Mesendoderm (in vitro differentiated cells): Measurements from ENCODE around the gene KCNC4.

Experiments
- DNase-seq: peaks from one replicate; pipeline ENCODE4 v3.0.0; 2013
- H2AK5ac ChIP-seq: 2 replicates; pipeline ENCODE4 v1.6.1; 2013; ENCODE audit warnings: low read length, inconsistent platforms
- H2BK120ac ChIP-seq: 2 replicates; pipeline ENCODE4 v1.6.1; 2013; ENCODE audit warnings: low read depth, mild to moderate bottlenecking, low read length, moderate library complexity, mixed read lengths
- H2BK15ac ChIP-seq: replicated peaks from 2 replicates; pipeline ENCODE4 v1.6.1; 2013; ENCODE audit warnings: low read depth, mild to moderate bottlenecking, moderate library complexity
- H2BK5ac ChIP-seq: 2 replicates; pipeline ENCODE4 v1.6.1; 2013; ENCODE audit warnings: low read length, inconsistent platforms
- H3K18ac ChIP-seq: 2 replicates; pipeline ENCODE4 v1.6.1; 2013; ENCODE audit warnings: mild to moderate bottlenecking, low read length, mixed read lengths
- H3K23ac ChIP-seq: one replicate; pipeline ENCODE4 v1.6.1; 2013; ENCODE audit warnings: low read length
- H3K27ac ChIP-seq: 2 replicates; pipeline ENCODE4 v1.5.1; 2013; ENCODE audit warnings: low read depth, mild to moderate bottlenecking, inconsistent platforms, low read length, moderate library complexity
- H3K27me3 ChIP-seq: 2 replicates; pipeline ENCODE4 v1.6.1; 2013; ENCODE audit warnings: low read length, control low read depth, mild to moderate bottlenecking, inconsistent platforms; ENCODE audit not compliant: insufficient read depth, poor library complexity
- H3K36me3 ChIP-seq: 2 replicates; pipeline ENCODE4 v1.6.1; 2013; ENCODE audit warnings: low read length, inconsistent platforms; ENCODE audit not compliant: control insufficient read depth, insufficient read depth
- H3K4ac ChIP-seq: one replicate; pipeline ENCODE4 v1.6.1; 2013; ENCODE audit warnings: low read depth, mild to moderate bottlenecking, low read length, moderate library complexity
- H3K4me1 ChIP-seq: 2 replicates; pipeline ENCODE4 v1.6.1; 2013; ENCODE audit warnings: low read depth, low read length, inconsistent platforms; ENCODE audit not compliant: control insufficient read depth
- H3K4me2 ChIP-seq: 2 replicates; pipeline ENCODE4 v1.6.1; 2013; ENCODE audit warnings: low read length
- H3K4me3 ChIP-seq: 2 replicates; pipeline ENCODE4 v1.5.1; 2013; ENCODE audit warnings: mild to moderate bottlenecking, low read length
- H3K56ac ChIP-seq: one replicate; pipeline ENCODE4 v1.6.1; 2013; ENCODE audit warnings: low read length
- H3K79me1 ChIP-seq: 2 replicates; pipeline ENCODE4 v1.6.1; 2013; ENCODE audit warnings: low read length, inconsistent platforms
- H3K79me2 ChIP-seq: 2 replicates; pipeline ENCODE4 v1.6.1; 2013; ENCODE audit warnings: mild to moderate bottlenecking, low read length; ENCODE audit not compliant: control insufficient read depth, insufficient read depth
- H3K9ac ChIP-seq: 2 replicates; pipeline ENCODE4 v1.6.1; 2013; ENCODE audit warnings: low read length, inconsistent platforms
- H4K5ac ChIP-seq: one replicate; pipeline ENCODE4 v1.6.1; 2013; ENCODE audit warnings: low read length
- H4K8ac ChIP-seq: one replicate; pipeline ENCODE4 v1.6.1; 2013; ENCODE audit warnings: low read depth, mild to moderate bottlenecking, control low read depth, low read length, moderate library complexity
- WGBS: extraction: QIAGEN DNeasy Blood & Tissue Kit; methylation state at CpG from one replicate; pipeline ENCODE4 v1.1.7; 2013; ENCODE audit warnings: low lambda C conversion rate, missing lambda C conversion rate; ENCODE audit not compliant: insufficient coverage; ENCODE audit errors: extremely low coverage; 5-methylcytosine and 5-hydroxymethylcytosine counted together

Gene KCNC4

DNA sequence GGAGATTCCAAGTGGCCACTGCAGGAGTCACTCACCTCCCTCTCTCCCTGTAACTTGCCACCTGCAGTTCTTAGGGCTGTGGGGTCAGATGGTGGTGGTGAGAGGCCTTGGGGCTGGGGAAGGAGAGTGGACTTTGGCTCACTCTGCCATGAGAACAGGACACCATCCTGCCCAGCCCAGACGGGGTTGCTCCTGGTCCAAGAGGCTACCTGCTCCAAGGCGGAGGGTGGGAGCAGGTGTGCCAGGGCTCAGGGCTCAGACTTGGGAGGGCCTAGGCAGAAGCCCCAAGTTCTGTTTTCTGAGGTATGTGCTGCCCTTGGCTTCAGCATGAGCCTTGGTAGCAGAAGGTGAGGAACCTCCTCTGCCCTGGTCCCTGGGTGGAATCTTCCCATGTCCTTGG, 11.4 kb upstream of the KCNC4 start:
- WGBS: no CpG with 5 or more reads among the region's 2 CpGs
- H2BK15ac ChIP-seq: no peak overlapping the region
- no peaks in the 10 kb centered on the region for H3K36me3 ChIP-seq
- H3K79me2 ChIP-seq: no peaks in the 10 kb centered on the region
- H3K4ac ChIP-seq: no peak overlapping the region
- no peaks in the 10 kb centered on the region for H3K27me3 ChIP-seq
- no peaks in the 10 kb centered on the region for H3K4me1 ChIP-seq
- no peak overlapping the region for H3K4me3 ChIP-seq
- no peak for DNase-seq
- no peak overlapping the region for H2BK120ac ChIP-seq
- H3K79me1 ChIP-seq: no peaks in the 10 kb centered on the region
- no peak overlapping the region for H4K8ac ChIP-seq
- H3K23ac ChIP-seq: no peak overlapping the region
- H3K27ac ChIP-seq: no peak overlapping the region
- no peak overlapping the region for H3K56ac ChIP-seq
- no peak overlapping the region for H2BK5ac ChIP-seq
- H3K9ac ChIP-seq: no peak overlapping the region
- no peak overlapping the region for H2AK5ac ChIP-seq
- no peak overlapping the region for H3K18ac ChIP-seq
- H4K5ac ChIP-seq: no peak overlapping the region
- H3K4me2 ChIP-seq: no peak overlapping the region

DNA sequence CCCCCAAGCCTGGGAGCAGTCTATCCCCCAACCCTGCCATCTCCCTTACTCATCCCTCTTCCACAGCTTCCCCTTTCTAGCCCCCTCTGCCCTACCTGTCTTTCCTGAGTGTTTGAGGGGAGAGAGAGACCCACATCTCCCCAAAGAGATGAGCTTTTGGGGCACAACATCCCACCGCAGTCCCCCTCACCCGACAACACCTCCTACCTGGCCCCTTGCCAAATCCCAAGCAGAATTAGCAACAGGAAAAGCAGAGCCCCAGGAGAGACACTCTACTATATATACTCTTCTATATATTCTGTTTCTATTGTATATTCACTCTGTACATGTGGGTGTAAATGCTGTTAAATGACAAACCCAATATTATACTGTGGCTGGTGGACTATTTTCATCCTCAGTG, 9.9 kb upstream of the KCNC4 start:
- WGBS: no CpG with 5 or more reads among the region's 2 CpGs
- no peaks in the 10 kb centered on the region for H3K79me2 ChIP-seq

DNA sequence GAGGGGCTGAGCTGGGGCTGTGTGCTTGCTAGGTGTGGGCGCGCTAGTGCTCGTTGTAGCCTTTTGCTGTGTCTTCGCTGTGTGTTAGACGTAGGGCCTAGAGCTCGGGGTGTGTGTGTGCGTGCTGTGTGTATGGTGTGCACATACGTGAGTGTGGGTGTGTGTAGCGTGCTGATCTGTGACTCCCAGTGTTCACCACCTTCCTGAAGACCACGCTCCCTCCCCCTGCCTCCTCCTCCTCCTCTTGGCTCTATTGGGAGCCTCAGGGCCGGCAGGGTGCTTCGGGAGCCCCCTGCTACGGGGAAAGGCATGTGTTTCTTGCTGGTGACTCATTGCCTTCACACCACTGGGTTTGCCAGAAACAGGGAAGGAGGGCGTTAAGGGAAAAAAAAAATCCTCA, 9.4 kb upstream of the KCNC4 start:
- Histone ChIP-seq H2BK120ac (no peak overlapping the region), H3K9ac (no peak overlapping the region), H3K27ac (no peak overlapping the region), H2BK5ac (no peak overlapping the region), H3K4me3 (no peak overlapping the region), H3K56ac (peak overlapping the region; percentile 68), H3K4ac (no peak overlapping the region), H3K79me2 (no peaks in the 10 kb centered on the region), H4K8ac (no peak overlapping the region), H3K36me3 (no peaks in the 10 kb centered on the region), H3K4me2 (no peak overlapping the region), H2BK15ac (no peak overlapping the region), H3K18ac (no peak overlapping the region), H3K79me1 (no peaks in the 10 kb centered on the region), H2AK5ac (no peak overlapping the region), H4K5ac (no peak overlapping the region), H3K27me3 (no peaks in the 10 kb centered on the region), H3K4me1 (no peaks in the 10 kb centered on the region), H3K23ac (no peak overlapping the region)
- no CpG with 5 or more reads among the region's 14 CpGs for WGBS
- peak; percentile 36 for DNase-seq

More for the DNA sequence above, 9.9 kb upstream of the KCNC4 start:
- DNase-seq: no peak
- H3K4ac ChIP-seq: no peak overlapping the region
- H3K4me1 ChIP-seq: no peaks in the 10 kb centered on the region
- H3K79me1 ChIP-seq: no peaks in the 10 kb centered on the region
- H2BK15ac ChIP-seq: no peak overlapping the region
- no peak overlapping the region for H3K18ac ChIP-seq
- H4K5ac ChIP-seq: no peak overlapping the region
- H3K9ac ChIP-seq: no peak overlapping the region
- no peak overlapping the region for H2BK120ac ChIP-seq
- no peak overlapping the region for H3K56ac ChIP-seq
- H2BK5ac ChIP-seq: no peak overlapping the region
- no peaks in the 10 kb centered on the region for H3K27me3 ChIP-seq
- no peak overlapping the region for H3K4me3 ChIP-seq
- H3K4me2 ChIP-seq: no peak overlapping the region
- H3K23ac ChIP-seq: no peak overlapping the region
- H2AK5ac ChIP-seq: no peak overlapping the region
- H3K27ac ChIP-seq: no peak overlapping the region
- H4K8ac ChIP-seq: no peak overlapping the region
- no peaks in the 10 kb centered on the region for H3K36me3 ChIP-seq

DNA sequence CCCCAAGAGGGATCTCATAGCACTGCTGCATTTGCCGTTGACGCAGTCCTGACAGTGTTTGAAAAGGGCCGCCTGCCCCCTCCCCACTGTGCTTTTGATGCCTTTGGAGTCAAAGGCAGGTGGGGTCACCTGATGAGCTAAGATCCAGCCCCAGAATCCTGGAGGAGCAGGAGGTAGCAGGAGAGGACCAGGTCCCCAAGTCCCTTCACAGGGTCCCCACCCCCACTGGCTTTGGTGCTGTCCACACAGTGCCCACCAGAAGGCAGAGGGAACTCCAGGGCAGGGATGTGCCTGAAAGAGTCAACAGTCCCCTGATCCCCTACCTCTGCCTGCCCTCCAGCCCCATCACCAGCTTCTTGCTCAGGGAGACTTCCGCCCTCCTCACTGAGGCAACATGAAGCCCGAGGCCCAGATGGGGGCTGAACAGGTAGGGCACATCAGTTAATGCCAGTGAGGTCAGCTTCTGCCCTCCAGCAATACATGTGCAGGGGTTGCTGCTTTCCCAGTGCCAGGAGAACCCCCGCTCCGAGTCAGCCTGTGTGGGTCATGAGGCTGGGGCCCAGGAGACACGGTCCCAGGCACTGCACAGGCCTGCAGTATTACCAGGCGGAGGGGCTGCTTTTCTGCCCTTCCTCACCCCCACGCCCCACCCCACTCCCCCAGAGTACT, 8.8 kb upstream of the KCNC4 start:
- H3K4me1 ChIP-seq: no peaks in the 10 kb centered on the region
- H4K5ac ChIP-seq: no peak overlapping the region
- no CpG with 5 or more reads among the region's 10 CpGs for WGBS
- no peak overlapping the region for H2BK120ac ChIP-seq
- H3K27me3 ChIP-seq: no peaks in the 10 kb centered on the region
- H3K27ac ChIP-seq: no peak overlapping the region
- no peaks in the 10 kb centered on the region for H3K36me3 ChIP-seq
- H3K79me2 ChIP-seq: no peaks in the 10 kb centered on the region
- no peak overlapping the region for H3K4me2 ChIP-seq
- no peaks in the 10 kb centered on the region for H3K79me1 ChIP-seq
- H3K18ac ChIP-seq: no peak overlapping the region
- H2BK5ac ChIP-seq: no peak overlapping the region
- no peak overlapping the region for H3K9ac ChIP-seq
- H3K56ac ChIP-seq: no peak overlapping the region
- no peak overlapping the region for H3K23ac ChIP-seq
- no peak overlapping the region for H2BK15ac ChIP-seq
- no peak overlapping the region for H2AK5ac ChIP-seq
- DNase-seq: no peak
- H4K8ac ChIP-seq: no peak overlapping the region
- H3K4ac ChIP-seq: no peak overlapping the region
- no peak overlapping the region for H3K4me3 ChIP-seq

DNA sequence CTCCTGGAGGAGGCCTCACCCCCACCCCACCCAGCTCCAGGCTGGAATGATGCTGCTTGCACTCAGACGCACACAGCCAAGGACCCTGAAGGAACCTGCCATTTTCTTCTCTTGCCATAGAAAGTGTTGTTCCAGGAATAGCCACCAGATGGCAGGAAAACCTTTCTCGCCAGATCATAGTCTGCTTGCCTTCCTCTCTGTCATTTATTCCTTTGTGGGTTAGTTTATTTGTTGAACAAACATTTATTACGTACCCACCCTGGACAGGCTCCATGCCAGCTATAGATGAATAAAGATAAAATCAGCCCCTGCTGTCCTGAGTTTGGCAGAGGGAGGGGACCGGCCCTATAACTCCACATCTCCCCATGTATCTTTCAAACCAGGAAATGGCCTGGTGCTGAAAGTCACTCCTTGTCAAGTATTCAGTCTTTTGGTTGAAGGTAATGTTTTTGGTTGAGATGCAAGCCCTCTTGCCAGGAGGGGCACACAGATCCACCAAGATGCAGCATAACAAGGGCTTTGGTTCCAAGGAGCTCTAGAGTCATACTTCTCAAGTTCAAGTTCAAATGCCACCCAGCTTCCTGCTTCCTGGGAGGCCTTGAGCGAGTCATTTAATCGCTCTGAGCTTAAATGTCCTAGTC, 7.0 kb upstream of the KCNC4 start:
- no peaks in the 10 kb centered on the region for H3K27me3 ChIP-seq
- H3K4me2 ChIP-seq: no peak overlapping the region
- no peak overlapping the region for H4K8ac ChIP-seq
- peak; percentile 75 for DNase-seq
- no peak overlapping the region for H3K56ac ChIP-seq
- no peak overlapping the region for H2AK5ac ChIP-seq
- no peaks in the 10 kb centered on the region for H3K4me1 ChIP-seq
- WGBS: no CpG with 5 or more reads among the region's 6 CpGs
- H3K36me3 ChIP-seq: no peaks in the 10 kb centered on the region
- no peak overlapping the region for H3K27ac ChIP-seq
- H3K79me1 ChIP-seq: no peaks in the 10 kb centered on the region
- H2BK15ac ChIP-seq: no peak overlapping the region
- H3K79me2 ChIP-seq: no peaks in the 10 kb centered on the region
- no peak overlapping the region for H3K18ac ChIP-seq
- H3K9ac ChIP-seq: no peak overlapping the region
- no peak overlapping the region for H2BK120ac ChIP-seq
- no peak overlapping the region for H4K5ac ChIP-seq
- no peak overlapping the region for H3K4me3 ChIP-seq
- H3K23ac ChIP-seq: no peak overlapping the region
- H2BK5ac ChIP-seq: no peak overlapping the region
- H3K4ac ChIP-seq: no peak overlapping the region

DNA sequence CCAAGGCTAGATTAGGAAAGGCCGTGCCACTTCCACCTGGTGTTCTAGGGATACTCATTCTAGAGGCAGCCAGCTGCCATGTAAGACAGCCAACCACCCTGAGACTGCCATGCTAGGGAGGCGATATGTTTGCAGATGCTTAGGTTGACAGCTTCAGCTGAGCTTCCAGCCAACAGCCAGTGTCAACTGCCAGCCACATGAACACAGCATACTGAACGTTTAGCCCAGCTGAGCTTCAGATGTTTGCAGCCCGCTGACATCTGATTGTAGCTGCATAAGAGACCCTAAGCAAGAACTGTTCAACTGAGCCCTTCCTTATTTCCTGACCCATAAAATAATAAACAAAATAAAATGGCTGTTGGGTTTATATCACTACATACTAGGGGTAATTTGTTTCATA, 5.0 kb upstream of the KCNC4 start:
- no peak overlapping the region for H2AK5ac ChIP-seq
- no peak overlapping the region for H3K27ac ChIP-seq
- H3K79me2 ChIP-seq: no peaks in the 10 kb centered on the region
- no peak overlapping the region for H3K18ac ChIP-seq
- no peak overlapping the region for H3K4me3 ChIP-seq
- H3K36me3 ChIP-seq: no peaks in the 10 kb centered on the region
- H3K4me2 ChIP-seq: no peak overlapping the region
- H3K27me3 ChIP-seq: no peaks in the 10 kb centered on the region
- no peak overlapping the region for H3K23ac ChIP-seq
- no peak overlapping the region for H2BK5ac ChIP-seq
- no peak overlapping the region for H4K5ac ChIP-seq
- no peak for DNase-seq
- no CpG with 5 or more reads among the region's 4 CpGs for WGBS
- H3K9ac ChIP-seq: no peak overlapping the region
- no peak overlapping the region for H2BK15ac ChIP-seq
- no peak overlapping the region for H4K8ac ChIP-seq
- H3K56ac ChIP-seq: no peak overlapping the region
- H3K4ac ChIP-seq: no peak overlapping the region
- H3K79me1 ChIP-seq: no peaks in the 10 kb centered on the region
- no peaks in the 10 kb centered on the region for H3K4me1 ChIP-seq
- H2BK120ac ChIP-seq: no peak overlapping the region
